NCI-H2107 treated with DMSO at 0.1 percent for 48 hours (cell line): ENCODE results near the gene PRKN.
"Not testable (repeated sequence)": the region's sequence is repeated elsewhere in the genome, so short reads cannot be mapped to it uniquely, and the experiment has no call there.

Experiments used
- DNase-seq: peaks from one replicate; lab custom pipeline; 2025; ENCODE audit not compliant: unreplicated experiment; lab: John Stamatoyannopoulos, UW

The PRKN gene

DNA sequence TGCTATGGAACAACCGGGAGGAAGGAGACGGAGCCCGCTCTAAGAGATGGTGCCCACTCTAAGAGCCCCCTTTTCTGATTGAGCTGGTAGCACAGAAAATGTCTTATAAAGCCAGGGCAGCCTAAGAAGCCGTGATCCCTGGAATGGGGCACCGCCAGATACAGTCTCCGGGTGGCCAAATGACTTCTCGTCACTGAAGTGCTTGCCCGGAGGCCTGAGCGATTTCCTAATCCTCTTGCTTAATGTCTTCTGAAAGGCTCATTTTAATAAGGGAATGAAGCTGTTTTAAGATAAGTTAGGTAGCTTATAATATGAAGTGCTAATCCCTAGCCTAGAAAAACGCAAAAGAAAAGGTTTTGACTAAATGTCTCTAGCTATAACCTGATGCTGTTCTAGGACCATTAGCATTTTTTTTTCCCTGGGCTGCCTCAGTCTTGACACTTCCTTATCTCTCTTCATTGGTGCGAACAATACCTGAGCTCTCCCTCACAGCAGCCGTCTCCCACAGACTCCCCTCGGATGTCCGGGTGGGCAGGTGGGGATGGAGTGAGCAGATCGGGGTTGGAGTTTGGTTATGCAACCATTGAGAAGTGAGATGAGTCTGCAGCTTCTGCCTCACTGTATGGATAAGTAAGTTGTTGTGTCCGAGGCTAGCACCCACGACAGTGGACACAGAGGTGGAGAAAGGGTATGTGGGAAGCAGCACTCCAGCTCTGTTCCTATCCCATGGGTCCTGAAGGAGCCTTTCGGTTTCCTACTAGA lies 894.3 kb downstream of the PRKN start:
- no peak for DNase-seq

DNA sequence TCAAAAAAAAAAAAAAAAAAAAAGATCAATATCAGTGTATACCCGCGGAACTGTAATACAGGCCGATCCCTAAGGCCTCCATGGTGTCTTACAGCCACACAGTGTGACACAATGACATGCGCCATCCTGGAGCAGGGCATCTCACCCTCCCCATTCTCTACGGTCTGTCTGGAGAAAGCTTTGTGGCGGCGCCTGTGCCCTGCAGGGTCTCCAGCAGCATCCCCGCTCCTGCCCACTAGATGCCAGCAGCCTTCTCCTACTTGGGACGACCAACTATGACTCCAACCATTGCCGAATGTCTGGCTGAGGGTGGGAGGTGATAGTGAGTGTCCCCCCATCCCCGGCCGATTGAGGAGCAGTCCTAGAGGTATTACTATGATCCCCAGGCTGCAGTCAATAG lies 894.9 kb downstream of the PRKN start:
- no peak for DNase-seq

- DNase-seq: no peak
Measured at GRCh38 chr6:161830866-161831616, 896.5 kb downstream of the PRKN start.

DNA sequence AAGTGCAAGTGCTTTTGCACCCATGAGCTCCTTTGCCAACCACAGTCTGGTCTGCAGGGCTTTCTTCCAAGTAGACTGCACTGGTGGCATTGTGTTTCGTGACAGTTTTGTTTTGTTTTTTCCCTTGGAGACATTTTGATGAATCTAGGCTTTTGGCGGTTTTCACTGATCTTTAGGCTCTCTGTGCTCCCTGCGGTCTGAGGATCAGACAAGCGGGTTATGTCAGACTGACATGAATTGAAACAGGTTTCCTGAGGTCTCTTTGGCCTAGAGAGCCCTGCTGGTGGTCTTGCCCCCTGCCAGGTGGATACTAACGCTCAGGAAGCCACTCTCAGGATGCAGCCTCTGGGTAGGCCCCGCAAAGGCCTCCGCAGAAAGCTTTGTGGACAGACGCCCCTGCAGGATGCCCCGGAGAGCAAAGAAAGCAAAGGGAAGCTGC lies 898.3 kb downstream of the PRKN start:
- no peak for DNase-seq

DNA sequence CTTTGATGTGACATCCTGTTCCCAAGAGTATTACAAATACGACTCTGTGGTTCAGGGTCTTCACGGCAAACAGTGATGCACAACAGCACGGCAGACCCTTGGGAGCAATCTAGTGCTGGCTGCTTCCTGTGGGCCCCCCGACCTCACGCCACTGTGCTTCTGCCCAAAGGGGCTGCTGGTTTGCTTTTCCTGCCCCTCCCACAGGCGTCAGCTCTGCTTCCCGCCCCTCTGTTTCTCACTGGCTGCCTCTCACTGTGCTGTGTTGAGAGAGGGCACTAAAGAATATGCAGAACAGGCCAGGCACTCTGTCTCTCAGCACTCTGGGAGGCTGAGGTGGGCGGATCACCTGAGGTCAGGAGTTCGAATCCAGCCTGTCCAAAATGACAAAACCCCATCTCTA lies 899.2 kb downstream of the PRKN start:
- no peak for DNase-seq

DNA sequence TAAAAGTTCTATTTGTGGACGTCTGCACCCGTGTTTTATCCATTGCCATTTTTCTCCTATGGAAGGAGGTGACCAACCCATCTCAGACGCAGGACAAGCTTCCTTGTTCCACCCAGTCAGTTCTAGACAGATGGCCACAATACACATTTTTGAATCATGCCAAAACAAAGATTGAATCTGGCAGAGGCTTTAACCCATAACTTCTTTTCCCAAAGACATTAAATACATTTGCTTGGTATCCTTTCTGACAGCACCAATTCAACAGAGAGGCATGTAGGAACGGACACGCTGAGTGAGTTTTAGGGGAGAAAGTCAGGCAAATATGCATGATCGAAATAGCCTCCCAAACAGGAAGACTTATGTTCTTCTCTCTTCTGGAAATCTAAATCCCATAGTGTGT lies 901.1 kb downstream of the PRKN start:
- no peak for DNase-seq

GRCh38 chr6:161822204-161822603 lies 905.4 kb downstream of the PRKN start:
- not testable (repeated sequence) for DNase-seq

DNA sequence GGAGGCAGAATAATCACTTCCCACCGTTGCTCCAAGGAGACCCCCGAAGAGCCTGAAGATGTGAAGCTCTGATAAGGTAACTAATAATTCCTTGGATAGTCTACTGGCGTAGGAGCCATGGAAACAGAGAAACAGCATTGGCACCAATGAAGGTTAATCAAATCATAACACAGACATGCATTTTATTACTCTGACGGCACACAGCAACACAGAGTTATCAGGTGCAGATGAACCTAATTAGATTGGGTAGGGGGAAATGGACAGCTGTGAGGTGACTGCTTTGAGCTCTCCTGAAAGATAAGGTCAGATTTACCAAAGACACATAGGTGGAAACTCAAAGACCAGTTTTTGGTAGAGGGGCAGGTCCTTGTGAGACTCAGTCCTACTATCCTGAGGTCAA lies 909.7 kb downstream of the PRKN start:
- no peak for DNase-seq

DNA sequence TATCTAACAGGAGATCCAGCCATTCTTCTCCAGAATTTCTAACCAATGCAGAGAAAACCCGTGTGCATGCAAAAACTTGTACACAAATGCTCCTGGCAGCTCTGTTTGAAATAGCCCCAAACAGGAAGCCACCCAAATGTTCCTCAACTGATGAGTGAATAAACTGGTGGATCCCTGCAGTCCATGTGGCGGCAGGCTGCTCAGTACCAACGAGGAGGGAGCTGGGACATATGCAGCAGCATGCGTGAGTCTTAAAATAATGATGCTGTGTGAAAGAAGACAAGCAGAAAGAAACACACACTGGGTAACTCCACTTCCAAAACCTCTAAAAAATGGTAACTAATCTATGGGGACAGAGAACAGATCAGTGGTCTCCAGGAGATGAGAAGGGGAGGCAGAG lies 911.6 kb downstream of the PRKN start:
- DNase-seq: no peak

DNA sequence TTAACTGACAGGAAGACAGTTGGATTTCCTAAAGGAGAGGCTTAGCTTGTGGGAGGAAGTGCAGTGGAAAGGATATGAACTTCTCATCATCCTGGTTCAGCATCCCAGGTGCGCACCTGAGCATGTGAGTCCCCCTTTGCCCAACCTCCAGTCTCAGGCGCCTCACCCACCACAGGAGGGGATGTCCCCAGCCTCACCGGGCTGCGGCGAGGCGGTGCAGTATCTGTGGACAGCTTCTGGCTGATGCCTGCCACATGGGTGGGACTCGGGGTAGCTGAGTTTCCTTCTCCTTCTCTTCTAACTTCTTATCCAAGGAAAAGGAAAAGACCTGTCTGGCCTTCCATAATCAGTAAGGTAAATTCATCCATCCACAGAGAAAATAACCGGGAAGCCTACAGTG lies 914.4 kb downstream of the PRKN start:
- DNase-seq: no peak

- DNase-seq: no peak
Measured at GRCh38 chr6:161809971-161810370, 917.6 kb downstream of the PRKN start.

DNA sequence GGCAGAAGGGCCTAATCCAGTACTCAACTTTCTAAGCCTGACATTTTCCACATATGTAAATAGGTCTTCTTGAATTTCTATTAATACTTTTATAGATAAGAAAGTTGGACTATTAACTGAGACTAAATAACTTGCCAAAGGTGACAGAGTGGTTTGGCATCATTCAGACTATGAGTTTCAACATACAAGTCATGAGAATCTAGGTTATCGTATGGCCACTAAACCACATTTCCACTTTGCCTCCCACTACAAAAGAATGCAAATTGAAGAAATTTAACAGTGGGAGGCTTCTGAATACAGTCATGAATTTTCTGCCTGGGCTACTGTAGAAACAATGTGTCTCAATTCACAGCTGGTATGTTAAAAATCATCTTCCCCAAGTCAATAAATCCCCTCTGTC lies 922.7 kb downstream of the PRKN start:
- DNase-seq: no peak

- no peak for DNase-seq
Measured at GRCh38 chr6:161803131-161803530, 924.4 kb downstream of the PRKN start.

DNA sequence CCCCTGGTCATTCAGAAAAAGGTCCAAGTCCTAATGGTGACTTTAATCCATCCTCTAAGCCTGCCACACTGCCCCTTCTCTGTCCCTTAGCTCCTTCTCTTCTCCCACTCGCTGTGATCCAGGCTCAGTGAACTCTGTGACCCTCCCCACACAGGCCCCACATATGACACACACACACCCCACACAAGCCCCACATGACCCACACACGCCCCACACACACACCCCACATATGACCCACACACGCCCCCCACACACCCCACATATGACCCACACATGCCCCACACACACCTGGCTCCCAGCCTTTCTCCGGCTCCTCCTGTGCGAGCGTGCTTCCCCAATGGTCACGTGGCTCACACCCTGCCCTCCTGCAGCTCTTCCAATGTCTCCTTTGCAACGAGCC lies 925.3 kb downstream of the PRKN start:
- DNase-seq: no peak

GRCh38 chr6:161798844-161799394 lies 928.6 kb downstream of the PRKN start:
- no peak for DNase-seq

DNA sequence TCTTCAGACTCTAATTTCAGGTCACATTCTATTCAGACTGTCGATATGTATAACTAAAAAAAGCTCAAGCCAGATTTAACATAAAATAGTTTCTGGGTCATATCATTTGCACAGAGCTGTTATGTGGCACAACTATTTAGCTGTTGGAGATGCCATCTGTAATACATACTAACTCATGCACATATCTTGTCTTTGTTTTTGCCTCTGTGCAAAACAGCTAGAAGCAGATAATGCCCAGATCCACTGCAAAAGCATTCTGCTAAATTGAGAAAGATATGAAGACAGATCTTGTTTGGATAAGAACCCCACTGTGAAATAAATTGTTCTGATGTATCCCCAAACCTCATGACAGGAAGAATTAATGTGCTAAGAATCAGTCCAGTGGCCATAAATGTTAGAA lies 930.9 kb downstream of the PRKN start:
- DNase-seq: no peak

DNA sequence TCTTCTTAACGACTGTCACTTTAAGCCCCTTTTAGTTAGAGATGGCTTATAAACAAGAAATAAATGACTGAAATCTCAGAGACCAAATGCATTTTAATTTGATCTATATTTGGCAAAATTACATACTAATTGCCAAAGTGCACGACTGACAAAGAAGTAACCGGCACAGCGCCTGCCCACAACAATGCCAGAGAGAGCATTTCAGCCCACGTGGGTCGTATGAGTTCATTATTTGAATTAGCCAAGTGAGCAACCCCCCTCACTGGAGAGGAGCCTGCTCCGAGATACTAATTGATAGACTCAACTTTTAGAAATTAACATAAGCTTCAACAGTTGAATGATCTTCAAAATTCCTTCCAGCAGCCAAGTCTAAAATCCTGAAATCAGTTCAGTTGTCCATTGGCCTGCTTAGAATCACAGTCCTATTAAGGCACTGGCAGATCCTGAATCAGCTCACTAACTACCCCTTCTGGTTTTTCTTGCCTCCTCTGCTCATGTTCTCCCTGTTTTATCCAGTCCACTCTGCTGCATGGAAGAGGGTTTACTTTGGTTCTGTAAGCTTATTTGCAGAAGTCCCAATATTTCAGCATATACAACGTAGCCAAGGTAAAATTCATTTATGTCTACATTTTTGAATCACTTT lies 934.6 kb downstream of the PRKN start:
- DNase-seq: no peak

DNA sequence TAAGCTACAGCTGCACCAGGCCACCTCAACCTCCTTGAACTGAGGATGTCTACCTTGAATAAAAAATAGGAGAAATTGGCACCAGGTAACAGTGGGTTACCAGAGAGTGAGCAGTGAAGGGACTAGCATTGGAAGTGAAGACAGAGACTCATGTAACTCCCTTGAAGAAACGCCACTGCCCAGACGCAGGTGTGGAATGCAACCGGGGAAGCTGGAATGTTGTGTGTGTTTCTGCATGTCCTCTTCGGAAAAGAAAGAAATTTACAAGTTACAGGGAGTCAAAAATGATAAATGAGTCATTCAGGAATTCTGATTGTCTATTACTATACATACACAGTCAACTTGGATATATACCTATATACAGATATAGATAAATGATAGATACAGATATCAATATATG lies 939.0 kb downstream of the PRKN start:
- no peak for DNase-seq

DNA sequence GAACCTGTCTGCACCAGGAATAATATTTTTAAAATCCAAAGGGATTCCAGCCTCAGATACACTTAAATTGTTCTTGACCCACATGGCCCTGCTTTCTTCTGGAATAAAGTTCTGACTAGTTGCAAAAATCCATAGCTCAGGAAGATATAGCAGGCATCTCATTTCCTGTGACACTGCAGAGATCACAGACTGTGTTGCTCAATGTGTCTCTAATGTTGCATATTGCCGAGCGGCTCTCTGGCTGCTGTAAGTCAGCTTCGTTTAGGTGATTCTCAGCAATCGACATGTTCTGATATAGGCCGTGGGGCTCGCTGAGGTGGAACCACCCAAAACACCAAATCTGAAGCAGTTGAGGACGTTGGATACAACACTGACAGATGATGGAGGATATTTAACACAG lies 955.4 kb downstream of the PRKN start:
- DNase-seq: no peak

- no peak for DNase-seq
Measured at GRCh38 chr6:161761966-161762365, 965.6 kb downstream of the PRKN start.

DNA sequence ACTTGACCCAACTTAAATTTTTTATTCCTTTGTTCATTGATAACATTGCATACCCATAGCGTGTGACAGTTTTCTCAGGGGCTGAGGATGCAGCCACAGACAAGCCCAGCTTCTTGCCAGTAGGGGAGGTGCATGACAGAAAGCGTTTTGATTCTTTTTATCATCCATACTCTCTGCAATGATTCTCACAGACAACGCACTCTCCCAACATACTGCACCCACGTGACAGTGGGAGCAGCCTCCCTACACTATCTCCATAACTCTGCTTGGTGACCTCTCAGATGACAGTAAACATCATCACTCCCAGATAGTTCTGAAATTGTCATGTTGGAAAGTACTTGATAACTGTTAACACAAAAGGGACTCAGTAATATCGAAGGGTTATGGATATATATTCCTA lies 972.5 kb downstream of the PRKN start:
- no peak for DNase-seq

DNA sequence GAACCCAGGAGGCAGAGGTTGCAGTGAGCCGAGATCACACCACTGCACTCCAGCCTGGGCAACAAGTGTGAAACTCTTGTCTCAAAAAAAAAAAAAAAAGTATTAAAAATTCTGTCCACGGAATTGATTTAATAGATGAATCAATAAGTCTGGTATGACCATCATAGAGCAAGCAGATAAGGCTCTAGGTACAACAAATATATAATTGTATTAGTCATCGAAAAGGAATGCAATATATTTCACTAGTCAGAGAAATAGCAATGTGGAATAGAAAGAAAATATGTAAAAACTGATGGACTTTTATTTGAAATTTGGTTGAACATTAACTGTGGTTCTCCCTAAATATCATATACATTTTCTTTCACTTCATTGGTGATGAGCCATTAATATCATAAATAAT lies 976.9 kb downstream of the PRKN start:
- DNase-seq: no peak
